GM18951 (cell line): ENCODE measurements around the gene ITLN2.
"Not testable (repeated sequence)": the region's sequence is repeated elsewhere in the genome, so short reads cannot be mapped to it uniquely, and the experiment has no call there.

ENCODE experiments used
- POLR2A ChIP-seq: IDR thresholded peaks from 4 replicates; pipeline ENCODE4 v1.6.1; 2011; ENCODE audit warnings: mild to moderate bottlenecking; ENCODE audit not compliant: insufficient read length, insufficient read depth; ENCODE audit errors: extremely low read depth
- in situ Hi-C: fragments of 300-500 bp; cut with MboI; formaldehyde crosslinking; loops from one replicate; pipeline ENCODE4 v1.12.0; 2022; ENCODE audit warnings: low sequenced_read_pairs, mixed read lengths, inconsistent platforms; ENCODE audit not compliant: unreplicated experiment

Gene ITLN2

GRCh38 chr1:160954158-160955104 is at the start of gene ITLN2:
Gene ITLN2, minus strand, starts transcription at chr1:160954809. Its CDS starts 68 bp downstream, at chr1:160954741.
- TF ChIP-seq POLR2A, result no peak
- in situ Hi-C loops, result loop anchor here (5.0 to 10.0 kb wide), 2 partner anchors 122 to 230 kb away; no protein-coding TSS in a partner anchor

- in situ Hi-C loops, result no loop called here
- TF ChIP-seq POLR2A, result no peak
These were observed 46.9 kb upstream of the ITLN2 start for GRCh38 chr1:161001525-161001924.

GRCh38 chr1:161000736-161001480 is 46.3 kb upstream of the ITLN2 start:
- in situ Hi-C loops, result no loop called here
- TF ChIP-seq POLR2A, result no peak

DNA sequence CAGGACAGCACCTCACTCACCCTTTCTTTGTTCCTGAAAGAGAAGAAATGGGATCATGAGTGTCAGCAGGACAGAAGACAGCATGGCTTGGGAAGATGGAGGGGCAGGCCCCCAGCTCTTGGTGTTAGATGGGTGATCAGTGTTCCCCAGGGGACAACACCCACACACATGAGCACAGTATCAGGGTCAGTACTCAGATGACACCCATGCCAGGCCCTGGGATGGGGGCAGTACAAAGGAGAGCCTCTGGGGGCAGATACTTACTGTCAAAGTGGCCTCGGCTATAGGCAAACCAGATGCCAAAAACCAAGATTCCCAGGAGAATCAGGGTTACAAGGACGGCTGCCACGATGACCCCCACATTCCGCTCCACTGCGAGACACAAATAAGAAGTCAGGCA is 44.8 kb upstream of the ITLN2 start:
- in situ Hi-C loops, result no loop called here
- no peak for TF ChIP-seq POLR2A

DNA sequence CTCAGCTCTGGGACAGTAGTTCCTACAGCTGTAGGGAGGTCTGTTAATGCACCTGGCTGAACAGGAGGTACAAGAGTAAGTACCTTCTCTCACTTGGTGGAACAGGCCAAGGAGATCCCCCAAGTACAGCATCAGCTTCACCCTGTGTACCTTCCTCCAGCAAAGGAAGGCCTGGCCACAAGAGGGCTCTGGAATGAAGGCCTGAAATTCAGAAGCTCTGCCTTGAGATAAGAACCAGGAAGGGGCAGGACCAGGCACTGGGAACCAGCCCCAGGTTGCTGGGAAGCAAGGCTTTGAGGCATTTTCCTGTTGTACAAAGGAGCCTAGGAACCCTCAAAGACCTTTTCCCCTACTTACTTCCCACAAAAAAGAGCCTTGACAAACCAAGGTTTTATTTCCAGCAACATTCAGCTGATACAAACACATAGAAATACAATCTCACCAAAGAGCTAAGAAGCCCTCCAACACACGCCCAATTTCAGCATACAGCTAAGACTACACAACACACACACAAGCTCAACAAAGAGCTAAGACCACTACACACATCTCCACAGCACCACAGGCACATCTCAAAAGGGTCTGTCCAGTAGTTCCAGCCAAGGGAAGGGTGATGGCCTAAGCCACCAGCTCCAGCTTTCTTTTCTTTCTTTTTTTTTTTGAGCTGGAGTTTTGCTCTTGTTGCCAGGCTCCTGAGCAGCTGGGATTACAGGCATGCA is 42.9 kb upstream of the ITLN2 start:
- no peak for TF ChIP-seq POLR2A
- in situ Hi-C loops, result no loop called here

DNA sequence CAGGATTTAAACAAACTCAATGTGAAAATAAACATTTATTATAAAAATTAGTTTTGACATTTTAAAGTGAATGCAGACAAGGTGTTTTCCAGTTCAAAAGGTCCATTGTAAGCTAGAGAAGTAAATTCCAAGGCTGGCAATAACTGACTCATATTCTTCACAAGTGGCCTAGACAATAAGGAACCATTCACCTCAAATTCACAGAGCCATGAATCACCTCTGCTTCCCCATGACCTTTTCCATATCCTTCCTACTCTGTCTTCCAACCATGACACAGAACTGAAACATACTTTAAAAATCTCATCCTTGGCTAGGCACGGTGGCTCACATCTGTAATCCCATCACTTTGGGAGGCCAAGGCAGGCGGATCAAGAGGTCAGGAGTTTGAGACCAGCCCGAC is 41.6 kb upstream of the ITLN2 start:
- in situ Hi-C loops, result no loop called here
- no peak for TF ChIP-seq POLR2A

- in situ Hi-C loops, result no loop called here
These were observed 39.1 kb upstream of the ITLN2 start for GRCh38 chr1:160993544-160994193.

DNA sequence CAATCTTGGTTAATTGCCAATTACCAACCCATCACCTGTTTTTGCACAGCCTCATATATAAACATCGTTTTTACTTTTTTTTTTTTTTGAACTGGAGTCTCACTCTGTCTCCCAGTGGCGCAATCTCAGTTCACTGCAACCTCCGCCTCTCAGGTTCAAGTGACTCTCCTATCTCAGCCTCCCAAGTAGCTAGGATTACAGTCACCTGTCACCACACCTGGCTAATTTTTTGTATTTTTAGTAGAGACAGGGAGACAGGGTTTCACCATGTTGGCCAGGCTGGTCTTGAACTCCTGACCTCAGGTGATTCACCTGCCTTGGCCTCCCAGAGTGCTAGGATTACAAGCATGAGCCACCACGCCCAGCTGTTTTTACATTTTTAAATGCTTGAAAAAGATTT is 37.4 kb upstream of the ITLN2 start:
- in situ Hi-C loops, result not testable (repeated sequence)

More at GRCh38 chr1:160993544-160994193, 39.1 kb upstream of the ITLN2 start:
- TF ChIP-seq POLR2A, result no peak

DNA sequence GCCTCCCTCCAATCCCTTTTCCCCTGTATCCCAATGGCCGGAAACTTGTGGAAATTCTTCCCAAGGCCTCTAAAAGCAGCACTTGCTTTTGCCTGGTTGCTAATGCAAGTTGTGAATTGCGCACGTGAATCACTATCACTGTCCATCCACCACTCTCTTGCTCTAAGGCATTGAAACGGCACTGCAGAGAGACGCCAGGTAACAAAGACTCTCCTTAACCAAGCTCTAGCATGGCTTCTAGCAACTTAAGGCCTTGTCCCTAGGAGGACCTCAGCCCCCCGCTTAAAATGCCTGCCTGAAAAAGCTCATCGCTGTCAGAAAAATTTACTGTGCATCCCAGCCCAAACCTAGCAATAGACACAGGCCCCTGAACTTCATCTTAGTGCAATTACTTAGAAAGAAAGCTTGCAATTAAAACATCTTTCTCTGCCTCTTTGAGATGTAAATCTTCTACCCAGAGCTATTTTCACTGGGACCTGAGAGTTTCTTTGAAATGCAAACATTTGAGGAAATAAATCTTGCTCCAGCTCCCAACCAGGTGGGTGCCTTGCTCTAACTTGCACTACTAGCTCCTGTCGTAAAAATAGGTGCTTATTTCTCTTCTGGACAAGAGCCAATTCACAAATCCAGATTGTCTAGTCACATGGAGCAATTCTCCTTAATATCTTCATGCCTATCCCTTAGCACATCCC is 32.9 kb upstream of the ITLN2 start:
- in situ Hi-C loops, result no loop called here
- TF ChIP-seq POLR2A, result no peak

- TF ChIP-seq POLR2A, result no peak
- in situ Hi-C loops, result no loop called here
These were observed 31.1 kb upstream of the ITLN2 start for GRCh38 chr1:160985723-160986122.

DNA sequence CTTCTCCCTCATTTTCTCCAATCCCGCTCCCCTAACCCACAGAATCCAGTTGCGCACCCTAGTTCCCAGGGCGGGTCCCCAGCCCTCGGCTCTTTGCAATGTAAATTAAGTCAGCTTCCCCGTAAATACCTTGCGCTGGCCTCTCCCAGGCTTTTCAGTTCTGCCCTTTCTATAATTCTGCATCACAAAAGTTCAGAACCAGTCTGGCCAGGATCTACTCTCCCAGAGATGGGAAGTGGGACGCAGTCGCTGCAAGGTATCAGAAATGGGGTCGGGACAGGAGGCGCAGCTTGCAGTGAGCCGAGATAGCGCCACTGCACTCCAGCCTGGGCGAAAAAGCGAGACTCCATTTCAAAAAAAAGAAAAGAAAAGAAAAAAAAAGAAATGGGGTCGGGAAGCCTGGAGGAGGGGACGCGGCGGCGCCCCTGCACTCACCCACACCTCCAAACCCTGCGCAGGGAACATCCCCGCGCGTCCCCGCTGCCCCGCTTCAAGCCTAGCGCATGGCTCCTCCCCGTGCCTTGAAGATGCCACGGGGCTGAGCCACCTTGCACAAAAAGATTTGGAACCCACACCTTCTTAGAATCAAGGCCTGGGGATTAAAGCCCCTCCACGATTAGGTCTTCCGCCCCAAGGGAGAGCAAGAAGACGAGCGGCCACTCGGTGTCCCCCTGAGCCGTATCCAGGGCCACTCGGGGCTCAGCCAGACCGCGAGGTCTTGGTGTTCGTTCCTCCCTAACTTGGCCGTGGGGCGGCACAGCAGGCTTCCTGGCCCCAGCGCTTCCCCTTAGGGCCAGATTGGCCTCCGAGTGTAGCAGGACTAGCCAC is 27.2 kb upstream of the ITLN2 start:
- in situ Hi-C loops, result no loop called here

DNA sequence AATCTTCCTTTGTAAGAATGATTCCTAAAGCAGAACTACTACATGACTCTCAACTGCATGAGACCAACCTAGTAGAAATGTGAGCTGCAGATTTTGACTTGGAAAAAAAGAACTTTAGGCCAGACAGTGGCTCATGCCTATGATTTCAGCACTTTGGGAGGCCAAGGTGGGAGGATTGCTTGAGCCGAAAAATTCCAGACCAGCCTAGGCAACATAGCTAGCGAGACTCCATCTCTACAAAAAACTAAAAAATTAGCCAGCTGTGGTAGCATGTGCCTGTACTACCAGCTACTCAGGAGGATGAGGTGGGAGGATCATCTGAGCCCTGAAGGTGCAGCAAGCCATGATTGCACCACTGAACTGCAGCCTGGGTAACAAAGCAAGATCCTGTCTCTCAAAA is 24.7 kb upstream of the ITLN2 start:
- in situ Hi-C loops, result no loop called here
- TF ChIP-seq POLR2A, result no peak

More for the DNA sequence above, 27.2 kb upstream of the ITLN2 start:
- TF ChIP-seq POLR2A, result no peak

- TF ChIP-seq POLR2A, result no peak
- in situ Hi-C loops, result no loop called here
These were observed 23.9 kb upstream of the ITLN2 start for GRCh38 chr1:160978510-160978927.
